HUES64 (cell line): ENCODE data around the gene LETMD1.

Experiments used
- H3K27ac ChIP-seq: 2 replicates; pipeline ENCODE4 v1.7.0; 2013; ENCODE audit warnings: low read depth, low read length, inconsistent platforms
- H3K27me3 ChIP-seq: 2 replicates; pipeline ENCODE4 v1.6.1; 2013; ENCODE audit warnings: mild to moderate bottlenecking, low read length; ENCODE audit not compliant: insufficient read depth
- H3K36me3 ChIP-seq: 2 replicates; pipeline ENCODE4 v1.6.1; 2013; ENCODE audit warnings: mild to moderate bottlenecking, low read length; ENCODE audit not compliant: insufficient read depth
- H3K4me1 ChIP-seq: 2 replicates; pipeline ENCODE4 v1.6.1; 2013; ENCODE audit warnings: mild to moderate bottlenecking, low read length, moderate library complexity; ENCODE audit not compliant: insufficient read depth
- H3K4me3 ChIP-seq: 2 replicates; pipeline ENCODE4 v1.5.1; 2013; ENCODE audit warnings: mild to moderate bottlenecking, low read length, moderate library complexity
- H3K9ac ChIP-seq: 2 replicates; pipeline ENCODE4 v1.6.1; 2013; ENCODE audit warnings: mild to moderate bottlenecking, low read depth, low read length
- H3K9me3 ChIP-seq: 2 replicates; pipeline ENCODE4 v1.6.1; 2013; ENCODE audit warnings: low read depth, low read length; ENCODE audit not compliant: insufficient read depth
- WGBS: fragments of 150-250, 120-280 bp; methylation state at CpG from one replicate; pipeline ENCODE4 v1.1.7; 2013; ENCODE audit warnings: missing lambda C conversion rate; 5-methylcytosine and 5-hydroxymethylcytosine counted together

The LETMD1 gene

DNA sequence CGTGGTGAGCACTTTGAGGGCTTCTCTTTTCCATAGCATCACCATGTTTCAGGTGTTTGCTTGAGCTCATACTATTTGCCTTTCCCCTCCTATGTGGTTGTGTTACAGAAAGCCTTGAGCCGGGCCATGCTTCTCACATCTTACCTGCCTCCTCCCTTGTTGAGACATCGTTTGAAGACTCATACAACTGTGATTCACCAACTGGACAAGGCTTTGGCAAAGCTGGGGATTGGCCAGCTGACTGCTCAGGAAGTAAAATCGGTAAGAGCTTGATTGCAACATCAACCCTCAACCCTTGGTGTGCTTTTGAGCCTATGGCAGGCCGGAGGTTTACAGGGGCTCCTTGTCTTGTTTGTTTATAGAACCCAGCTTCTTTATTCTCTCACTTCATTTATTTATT lies 8.1 kb downstream of the LETMD1 start:
- H3K36me3 ChIP-seq: peaks cover 85% of the 10 kb centered on the region
- WGBS: 97% methylated on average over 5 of the region's 5 CpGs

DNA sequence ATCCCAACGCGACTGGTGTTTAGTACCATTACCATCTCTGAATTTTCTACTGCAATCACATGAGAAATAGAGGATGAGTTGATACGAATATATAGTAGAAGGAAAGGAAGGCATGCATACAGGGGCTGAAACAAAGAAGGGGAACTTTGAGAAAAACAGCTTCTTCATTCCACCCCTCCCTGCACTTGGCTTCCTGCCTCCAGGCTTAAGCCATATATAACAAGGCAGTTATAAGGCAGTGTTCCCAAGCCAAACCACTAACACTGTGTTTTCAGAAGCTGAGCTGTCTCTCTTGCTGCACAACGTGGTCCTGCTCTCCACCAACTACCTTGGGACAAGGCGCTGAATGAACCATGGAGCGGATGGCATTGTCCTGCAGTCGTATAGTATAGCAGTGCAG lies 11.0 kb downstream of the LETMD1 start:
- H3K4me3 ChIP-seq: no peak overlapping the region
- no peak overlapping the region for H3K27ac ChIP-seq
- H3K9ac ChIP-seq: no peak overlapping the region
- no peaks in the 10 kb centered on the region for H3K27me3 ChIP-seq
- no peaks in the 10 kb centered on the region for H3K4me1 ChIP-seq
- H3K9me3 ChIP-seq: no peaks in the 10 kb centered on the region
- 91% methylated on average over 4 of the region's 7 CpGs for WGBS
- peaks cover 93% of the 10 kb centered on the region for H3K36me3 ChIP-seq

More for the DNA sequence above, 8.1 kb downstream of the LETMD1 start:
- Histone ChIP-seq H3K27me3 (no peaks in the 10 kb centered on the region), H3K9me3 (no peaks in the 10 kb centered on the region), H3K4me1 (no peaks in the 10 kb centered on the region), H3K9ac (no peak overlapping the region), H3K27ac (no peak overlapping the region), H3K4me3 (no peak overlapping the region)

- no peaks in the 10 kb centered on the region for H3K4me1 ChIP-seq
- no peaks in the 10 kb centered on the region for H3K27me3 ChIP-seq
- H3K27ac ChIP-seq: no peak overlapping the region
- WGBS: 93% methylated on average over 9 of the region's 9 CpGs
- H3K36me3 ChIP-seq: peaks cover 92% of the 10 kb centered on the region
- H3K9ac ChIP-seq: no peak overlapping the region
- H3K9me3 ChIP-seq: no peaks in the 10 kb centered on the region
- no peak overlapping the region for H3K4me3 ChIP-seq
Measured at GRCh38 chr12:51062631-51063397, 14.7 kb downstream of the LETMD1 start.

DNA sequence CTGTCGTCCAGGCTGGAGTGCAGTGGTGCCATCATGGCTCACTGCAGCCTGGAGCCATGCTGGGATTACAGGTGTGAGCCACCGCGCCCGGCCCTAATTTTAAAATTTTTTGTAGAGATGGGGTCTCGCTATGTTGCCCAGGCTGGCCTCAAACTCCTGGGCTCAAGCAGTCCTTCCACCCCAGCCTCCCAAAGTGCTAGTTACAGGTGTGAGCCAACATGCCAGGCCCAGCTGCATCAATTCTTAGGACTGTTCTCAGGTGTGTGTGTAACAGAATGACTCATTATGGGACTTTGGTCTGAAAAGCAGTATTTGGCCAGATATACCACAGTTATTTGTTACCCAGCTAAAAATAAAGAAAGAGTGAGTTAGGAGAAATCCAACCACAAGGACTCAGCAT lies 17.4 kb downstream of the LETMD1 start:
- H3K27ac ChIP-seq: no peak overlapping the region

DNA sequence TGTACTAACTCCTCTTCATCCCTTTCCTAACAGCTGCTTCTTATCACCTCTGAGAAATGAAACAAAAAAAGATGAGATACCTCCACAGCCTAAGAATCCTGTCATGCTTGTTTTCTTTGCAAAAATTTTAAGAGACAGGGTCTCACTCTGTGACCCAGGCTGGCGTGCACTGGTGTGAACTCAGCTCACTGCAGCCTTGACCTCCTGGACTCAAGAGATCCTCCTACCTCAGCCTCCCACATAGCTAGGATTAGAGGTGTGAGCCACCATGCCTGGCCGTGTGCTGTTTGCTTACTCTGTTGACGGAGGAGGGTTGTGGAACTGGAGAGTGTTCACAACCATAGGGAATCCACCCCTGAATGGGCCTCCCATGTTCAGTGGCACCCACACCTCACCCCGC lies 19.1 kb downstream of the LETMD1 start:
- no peaks in the 10 kb centered on the region for H3K9me3 ChIP-seq
- H3K4me1 ChIP-seq: no peaks in the 10 kb centered on the region
- no peak overlapping the region for H3K4me3 ChIP-seq
- H3K36me3 ChIP-seq: peaks cover 87% of the 10 kb centered on the region
- H3K27me3 ChIP-seq: no peaks in the 10 kb centered on the region
- 98% methylated on average over 4 of the region's 4 CpGs for WGBS
- no peak overlapping the region for H3K27ac ChIP-seq
- no peak overlapping the region for H3K9ac ChIP-seq

More for the DNA sequence above, 17.4 kb downstream of the LETMD1 start:
- peaks cover 87% of the 10 kb centered on the region for H3K36me3 ChIP-seq
- H3K4me3 ChIP-seq: no peak overlapping the region
- no peak overlapping the region for H3K9ac ChIP-seq
- H3K9me3 ChIP-seq: no peaks in the 10 kb centered on the region
- WGBS: 97% methylated on average over 5 of the region's 5 CpGs
- H3K4me1 ChIP-seq: no peaks in the 10 kb centered on the region
- no peaks in the 10 kb centered on the region for H3K27me3 ChIP-seq

- Histone ChIP-seq H3K9ac (no peak overlapping the region), H3K36me3 (peaks cover 86% of the 10 kb centered on the region), H3K4me1 (no peaks in the 10 kb centered on the region), H3K27ac (no peak overlapping the region), H3K9me3 (no peaks in the 10 kb centered on the region), H3K4me3 (no peak overlapping the region), H3K27me3 (no peaks in the 10 kb centered on the region)
- 96% methylated on average over 7 of the region's 7 CpGs for WGBS
Measured at GRCh38 chr12:51067771-51068170, 19.6 kb downstream of the LETMD1 start.

DNA sequence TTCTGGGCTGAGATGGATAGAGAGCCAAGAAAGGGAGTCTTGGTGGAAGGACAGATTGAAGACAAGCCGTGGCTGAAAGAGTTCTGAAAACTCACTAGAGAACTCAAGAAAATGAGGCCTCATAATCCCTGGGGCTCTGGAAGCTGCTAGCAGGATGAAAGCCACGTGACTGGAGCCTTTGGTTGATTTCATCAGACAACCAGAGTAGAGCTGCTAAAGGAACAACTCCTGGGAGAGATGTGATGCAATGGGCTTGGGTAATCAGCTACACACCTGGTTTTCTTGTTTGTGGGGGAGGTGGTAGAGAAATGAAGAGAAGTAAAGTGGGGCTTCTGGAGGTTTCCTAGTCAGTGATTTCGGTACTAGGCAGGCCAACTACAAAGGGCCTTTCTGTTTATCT lies 21.9 kb downstream of the LETMD1 start:
- Histone ChIP-seq H3K9ac (no peak overlapping the region), H3K27ac (no peak overlapping the region), H3K4me3 (no peak overlapping the region), H3K36me3 (peaks cover 78% of the 10 kb centered on the region), H3K4me1 (no peaks in the 10 kb centered on the region), H3K9me3 (no peaks in the 10 kb centered on the region), H3K27me3 (no peaks in the 10 kb centered on the region)
- 91% methylated on average over 3 of the region's 3 CpGs for WGBS

DNA sequence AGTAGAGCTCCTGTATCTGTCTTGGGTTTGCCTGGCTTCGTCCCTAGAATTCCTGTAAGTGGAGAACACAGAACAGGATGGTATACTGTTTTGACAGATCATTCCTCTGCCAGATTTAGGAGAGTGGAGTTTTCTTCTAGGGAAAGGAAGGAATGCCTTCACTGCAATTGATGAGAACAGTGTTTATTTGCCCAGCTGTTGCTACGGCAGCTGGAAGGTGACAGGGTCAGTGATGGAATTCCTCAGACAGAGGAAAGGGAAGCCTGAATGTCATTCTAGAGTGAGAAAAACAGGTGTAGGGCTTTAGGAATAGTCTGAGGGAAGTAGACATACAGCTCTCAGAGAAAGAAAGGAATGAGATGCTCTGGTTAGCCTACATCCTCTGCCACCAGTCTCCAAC lies 23.5 kb downstream of the LETMD1 start:
- 98% methylated on average over 2 of the region's 2 CpGs for WGBS
- Histone ChIP-seq H3K27ac (no peak overlapping the region), H3K36me3 (peaks cover 70% of the 10 kb centered on the region), H3K9me3 (no peaks in the 10 kb centered on the region), H3K4me3 (no peak overlapping the region), H3K9ac (no peak overlapping the region), H3K4me1 (no peaks in the 10 kb centered on the region), H3K27me3 (no peaks in the 10 kb centered on the region)

GRCh38 chr12:51075390-51075789 lies 27.3 kb downstream of the LETMD1 start:
- no peak overlapping the region for H3K9ac ChIP-seq
- no peaks in the 10 kb centered on the region for H3K27me3 ChIP-seq
- H3K9me3 ChIP-seq: no peaks in the 10 kb centered on the region
- no peak overlapping the region for H3K27ac ChIP-seq
- H3K36me3 ChIP-seq: peaks cover 39% of the 10 kb centered on the region
- H3K4me1 ChIP-seq: no peaks in the 10 kb centered on the region
- WGBS: 97% methylated on average over 5 of the region's 5 CpGs
- no peak overlapping the region for H3K4me3 ChIP-seq

DNA sequence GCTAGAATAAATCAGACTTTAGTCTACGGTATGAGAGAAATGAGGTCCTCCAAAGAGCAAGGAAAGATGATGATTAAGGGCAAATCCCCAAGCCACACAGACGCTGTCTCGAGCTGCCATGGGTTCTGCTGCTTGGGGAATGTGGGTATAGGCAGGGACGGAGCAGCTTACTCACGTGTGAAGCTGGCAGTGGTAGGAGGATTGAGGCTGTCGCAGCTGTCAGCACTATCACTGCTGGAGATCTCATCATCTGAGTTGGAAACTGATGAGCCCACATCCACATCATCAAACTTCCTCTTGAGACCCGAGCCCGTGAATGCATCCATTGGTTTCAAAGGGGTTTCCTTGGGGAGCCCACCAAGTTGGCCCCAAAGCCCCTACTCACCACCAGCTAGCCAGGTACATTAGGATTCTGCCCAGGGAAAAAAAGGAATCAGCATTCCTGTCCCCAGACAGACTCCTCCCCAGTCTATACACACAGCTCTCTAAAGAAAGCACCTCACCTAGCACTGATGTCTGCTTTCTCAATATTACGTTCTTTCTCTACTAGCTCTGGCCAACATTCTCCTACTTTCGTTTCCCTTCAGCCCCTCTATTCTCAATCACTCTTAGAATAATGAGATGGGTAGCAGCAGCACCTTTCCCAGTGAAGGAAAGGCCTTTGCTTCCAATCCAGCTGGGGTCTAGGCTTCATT lies 28.3 kb downstream of the LETMD1 start:
- Histone ChIP-seq H3K9ac (no peak overlapping the region), H3K4me3 (no peak overlapping the region), H3K27me3 (no peaks in the 10 kb centered on the region), H3K4me1 (peaks cover 1% of the 10 kb centered on the region), H3K27ac (no peak overlapping the region), H3K9me3 (no peaks in the 10 kb centered on the region), H3K36me3 (peaks cover 30% of the 10 kb centered on the region)
- WGBS: 93% methylated on average over 10 of the region's 10 CpGs

- Histone ChIP-seq H3K9me3 (no peaks in the 10 kb centered on the region), H3K36me3 (peaks cover 17% of the 10 kb centered on the region), H3K27ac (no peak overlapping the region), H3K27me3 (no peaks in the 10 kb centered on the region), H3K4me3 (no peak overlapping the region), H3K9ac (no peak overlapping the region), H3K4me1 (peaks cover 11% of the 10 kb centered on the region)
- WGBS: 71% methylated on average over 5 of the region's 5 CpGs
Measured at GRCh38 chr12:51077930-51078329, 29.8 kb downstream of the LETMD1 start.
